GM12878 (cell line): Measurements from ENCODE around the gene RAD23B. TPM values are rescaled to one million over a fixed set of nuclear protein-coding genes. Genes with fewer than 3 reads are reported as not detected.

Source experiments
- ATAC-seq: fragments of 200-7000 bp; cut with Tn5 transposase; 3 replicates; pipeline ENCODE4 v1.9.1; 2020; ENCODE audit warnings: mild to moderate bottlenecking, moderate library complexity
- BruUV-seq: library from RNA; stranded (reverse); fragments of 400-500 nt; replicated peaks from 2 replicates; lab custom pipeline; 2021; lab: Mats Ljungman, UMichigan
- CTCF ChIA-PET: fragments of 300-600 bp; sonication (Branson Sonifier 250); formaldehyde crosslinking; extraction: SDS; loops from one replicate; lab custom pipeline; 2021; ENCODE audit warnings: inconsistent platforms; lab: Yijun Ruan, JAX
- POLR2A ChIA-PET: fragments of 350-600 bp; formaldehyde crosslinking; extraction: SDS; loops from one replicate; lab custom pipeline; 2021; ENCODE audit warnings: inconsistent platforms; lab: Charles Lee
- RAD21 ChIA-PET: fragments of 300-600 bp; sonication (Branson Sonifier 250); formaldehyde crosslinking; loops from one replicate; lab custom pipeline; 2023; ENCODE audit warnings: antibody characterized with exemption; ENCODE audit not compliant: unreplicated experiment; lab: Charles Lee
- SMC1A ChIA-PET: fragments of 300-600 bp; sonication (Branson Sonifier 250); formaldehyde crosslinking; loops from one replicate; lab custom pipeline; 2023; ENCODE audit not compliant: unreplicated experiment, uncharacterized antibody; lab: Charles Lee
- DNase-seq: peaks from one replicate; pipeline ENCODE4 v3.0.0-alpha.2; 2011; ENCODE audit warnings: low read depth, low spot score
- FAIRE-seq: peaks from 3 replicates; lab custom pipeline; 2011; peaks lifted over from hg19 to GRCh38; lab: Jason Lieb, UNC
- H2AFZ ChIP-seq: 2 replicates; pipeline ENCODE4 v1.6.0; 2011; ENCODE audit warnings: low read depth, low read length, control low read depth; ENCODE audit not compliant: control insufficient read depth
- H3K27ac ChIP-seq: 2 replicates; pipeline ENCODE4 v1.5.1; 2011; ENCODE audit warnings: control low read depth; ENCODE audit not compliant: control insufficient read depth, insufficient read depth
- H3K27me3 ChIP-seq, 2 experiments: replicated peaks in 1 of 2; 2 replicates each; pipeline versions ENCODE4 v1.6.0 to v1.6.1; 2011; ENCODE audit warnings: low read length in 1 of 2; ENCODE audit not compliant: control insufficient read depth in 2 of 2, insufficient read depth in 2 of 2
- H3K36me3 ChIP-seq, 2 experiments: 2 replicates each; pipeline ENCODE4 v1.5.1; 2011; ENCODE audit warnings: low read length in 1 of 2; ENCODE audit not compliant: control insufficient read depth in 2 of 2, insufficient read depth in 2 of 2
- H3K4me1 ChIP-seq: 2 replicates; pipeline ENCODE4 v1.6.1; 2011; ENCODE audit warnings: mild to moderate bottlenecking, low read length, moderate library complexity, mixed read lengths; ENCODE audit not compliant: control insufficient read depth, insufficient read depth
- H3K4me2 ChIP-seq: 2 replicates; pipeline ENCODE4 v1.6.0; 2011; ENCODE audit warnings: control low read depth; ENCODE audit not compliant: control insufficient read depth, insufficient read depth
- H3K4me3 ChIP-seq: fragments of 200-600 bp; sonication (generic); 2 replicates; pipeline ENCODE4 v1.5.1; 2016
- H3K79me2 ChIP-seq: 2 replicates; pipeline ENCODE4 v1.6.0; 2011; ENCODE audit warnings: low read length; ENCODE audit not compliant: control insufficient read depth, insufficient read depth
- H3K9ac ChIP-seq: 2 replicates; pipeline ENCODE4 v1.8.0; 2011; ENCODE audit warnings: low read length, control low read depth, mixed read lengths; ENCODE audit not compliant: control insufficient read depth, insufficient read depth
- H3K9me3 ChIP-seq: replicated peaks from 3 replicates; pipeline ENCODE4 v1.5.1; 2011; ENCODE audit warnings: mild to moderate bottlenecking, low read length; ENCODE audit not compliant: control insufficient read depth, insufficient read depth
- H4K20me1 ChIP-seq: 2 replicates; pipeline ENCODE4 v1.6.0; 2011; ENCODE audit not compliant: control insufficient read depth, insufficient read depth
- IKZF1 ChIP-seq: fragments of 450-650 bp; conservative IDR thresholded peaks from 2 replicates; pipeline ENCODE4 v1.6.1; 2017; ENCODE audit warnings: antibody characterized with exemption, mild to moderate bottlenecking
- IKZF2 ChIP-seq, 2 experiments: fragments of 450-650 bp; IDR thresholded peaks; 2 replicates each; pipeline ENCODE4 v1.6.1; 2017; ENCODE audit warnings: mild to moderate bottlenecking in 2 of 2, moderate library complexity in 2 of 2
- POLR2AphosphoS5 ChIP-seq: IDR thresholded peaks from 2 replicates; pipeline ENCODE4 v1.6.1; 2011; ENCODE audit warnings: mild to moderate bottlenecking, low read length, inconsistent platforms
- POU2F2 ChIP-seq: IDR thresholded peaks from 3 replicates; pipeline ENCODE4 v1.6.1; 2011; ENCODE audit warnings: low read depth, mild to moderate bottlenecking, low read length, borderline replicate concordance
- SUZ12 ChIP-seq: fragments of 200-600 bp; sonication (generic); IDR thresholded peaks from one replicate; pipeline ENCODE4 v1.6.1; 2018; ENCODE audit warnings: antibody characterized with exemption, mild to moderate bottlenecking; ENCODE audit not compliant: unreplicated experiment
- TBL1XR1 ChIP-seq: IDR thresholded peaks from 2 replicates; pipeline ENCODE4 v1.6.1; 2012; ENCODE audit warnings: low read depth, low read length, improper control_type of control experiment
- WGBS: methylation state at CpG from one replicate; pipeline ENCODE4 v1.1.6; 2016; ENCODE audit warnings: low lambda C conversion rate; ENCODE audit not compliant: insufficient replicate concordance, insufficient coverage; ENCODE audit errors: missing lambda C conversion rate; 5-methylcytosine and 5-hydroxymethylcytosine counted together
- in situ Hi-C: fragments of 300-500 bp; cut with MboI; formaldehyde crosslinking; loops from 9 replicates; pipeline ENCODE4 v1.14.3; 2018; ENCODE audit warnings: mixed read lengths
- intact Hi-C: fragments of 100-400 bp; cut with micrococcal nuclease; formaldehyde crosslinking; loops from one replicate; pipeline ENCODE4 v1.14.2; 2022; ENCODE audit not compliant: unreplicated experiment
- polyA plus RNA-seq, 11 experiments: library from polyadenylated mRNA; depleted of rRNA in 4 of 11; unstranded in 6 of 11; stranded (reverse) in 5 of 11; fragments of >200 nt; fragmentation: Nextera tagmentation in 4 of 11; fragmentation: Illumina TruSeq in 1 of 11; extraction: Ambion mirVana in 4 of 11; extraction: Trizol in 1 of 11; gene quantifications; 1 replicate in 1 of 11; 2 replicates in 10 of 11; pipeline versions ENCODE4 v1.2.1 to v1.2.3, GENCODE V29; 2011 to 2016; ENCODE audit warnings: inconsistent platforms in 2 of 11, missing spikeins in 2 of 11, low read depth in 1 of 11
- total RNA-seq, 4 experiments: library from RNA; depleted of rRNA in 3 of 4; stranded (reverse); fragments of >200 nt in 3 of 4; fragmentation: Illumina TruSeq in 1 of 4; extraction: Trizol in 1 of 4; gene quantifications; 2 replicates each; pipeline versions ENCODE4 v1.2.1 to v1.2.3, GENCODE V29; 2013 to 2021
- TF ChIP-seq, protein P1 (sequence below): IDR thresholded peaks from 2 replicates; pipeline ENCODE4 v1.6.1; 2011; ENCODE audit warnings: mild to moderate bottlenecking, low read depth, low read length, moderate library complexity; ENCODE audit not compliant: insufficient replicate concordance
- TF ChIP-seq, protein P2 (sequence below): fragments of 450-650 bp; IDR thresholded peaks from 2 replicates; pipeline ENCODE4 v1.6.1; 2017; ENCODE audit warnings: mild to moderate bottlenecking, moderate library complexity

RAD23B gene
- total and polyA plus RNA-seq, 10 of the 15 experiments (the other 5 are each of a cell fraction or from before 2014, with no cell fraction given): 10.3 to 256 (median 54.6) TPM

DNA sequence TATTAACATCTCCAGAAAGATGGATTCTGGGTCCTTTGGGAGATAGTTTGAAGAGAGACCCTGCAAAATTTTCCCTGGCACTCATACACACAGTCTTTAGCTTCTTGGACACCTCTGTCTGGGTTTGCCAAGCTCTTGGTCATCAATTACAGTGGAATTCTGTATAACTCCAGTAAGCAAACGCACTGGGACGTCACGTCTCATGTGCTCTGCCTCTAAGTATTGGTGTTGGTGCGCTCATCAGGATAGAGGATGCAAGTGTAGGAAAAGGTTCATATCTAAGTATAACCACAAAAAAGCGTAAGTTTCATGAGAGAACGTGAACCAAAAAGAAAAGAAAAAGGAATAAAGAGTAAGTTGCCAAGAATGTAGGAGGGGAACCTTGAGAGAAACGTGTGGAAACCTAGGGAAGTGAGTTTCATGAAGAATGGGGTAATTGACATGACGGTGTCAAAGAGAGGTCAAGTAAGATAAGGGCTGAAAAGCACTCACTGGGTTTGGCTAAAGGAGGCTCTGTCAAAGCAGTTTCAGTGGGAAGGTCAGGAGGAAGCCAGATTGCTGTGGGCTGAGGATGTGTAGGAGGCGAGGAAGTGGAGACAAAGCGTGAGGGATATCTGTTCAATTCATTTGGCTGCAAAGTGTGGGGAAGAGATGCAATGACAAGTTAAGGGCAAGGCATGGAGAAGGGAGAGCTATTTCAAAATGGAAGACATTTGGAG is 92.7 kb downstream of the RAD23B start:
- SMC1A ChIA-PET: no interaction called here
- no peak for ATAC-seq
- in situ Hi-C loops: no loop called here

DNA sequence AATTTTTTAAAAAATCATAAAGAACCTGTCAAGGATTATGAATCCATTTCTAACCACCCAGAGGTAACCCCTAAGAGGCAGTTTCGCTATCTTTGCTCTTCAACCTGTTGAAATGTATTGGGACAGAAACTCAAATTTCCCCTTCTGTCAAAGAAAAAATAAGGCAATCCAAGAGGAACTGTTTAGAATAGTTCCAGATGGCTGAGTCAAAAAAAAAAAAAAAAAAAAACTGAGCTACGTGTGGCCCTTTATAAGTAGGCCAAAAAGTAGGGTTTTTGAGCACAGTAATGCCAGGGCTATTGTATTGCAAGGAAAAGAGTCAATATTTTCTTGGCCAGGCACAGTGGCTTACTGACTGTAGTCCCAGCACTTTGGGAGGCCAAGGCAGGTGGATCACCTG is 94.9 kb downstream of the RAD23B start:
- in situ Hi-C loops (no loop called here), intact Hi-C loops (no loop called here)
- ATAC-seq (no peak), FAIRE-seq (no peak), DNase-seq (no peak)
- H3K36me3 ChIP-seq: no peaks in the 10 kb centered on the region
- no peaks in the 10 kb centered on the region for H3K79me2 ChIP-seq
- ChIA-PET RAD21 (no interaction called here), POLR2A (no interaction called here), SMC1A (interaction anchor here (0.9 kb wide), 1 partner anchor 8 kb away, joined by 3 read pairs; no protein-coding TSS in a partner anchor), CTCF (interaction anchor here (0.6 kb wide), 2 partner anchors 15 to 49 kb away, joined by 3 to 4 read pairs; no protein-coding TSS in a partner anchor)
- H3K9ac ChIP-seq: no peak overlapping the region
- no peak overlapping the region for H3K4me3 ChIP-seq
- WGBS: 13% methylated on average over 2 of the region's 2 CpGs
- no TSS peak for BruUV-seq
- no peak overlapping the region for H2AFZ ChIP-seq
- no peaks in the 10 kb centered on the region for H3K4me1 ChIP-seq
- H3K27ac ChIP-seq: no peak overlapping the region
- H3K27me3 ChIP-seq: peaks cover 0 to 3% of the 10 kb centered on the region in 2 experiments; a peak in 1 of 4 replicates
- no peaks in the 10 kb centered on the region for H4K20me1 ChIP-seq
- no peak overlapping the region for H3K4me2 ChIP-seq
- H3K9me3 ChIP-seq: no peaks in the 10 kb centered on the region
- TF ChIP-seq IKZF1: no peak
- TF ChIP-seq TBL1XR1: no peak
- no peak for TF ChIP-seq SUZ12
- TF ChIP-seq, protein P1, sequence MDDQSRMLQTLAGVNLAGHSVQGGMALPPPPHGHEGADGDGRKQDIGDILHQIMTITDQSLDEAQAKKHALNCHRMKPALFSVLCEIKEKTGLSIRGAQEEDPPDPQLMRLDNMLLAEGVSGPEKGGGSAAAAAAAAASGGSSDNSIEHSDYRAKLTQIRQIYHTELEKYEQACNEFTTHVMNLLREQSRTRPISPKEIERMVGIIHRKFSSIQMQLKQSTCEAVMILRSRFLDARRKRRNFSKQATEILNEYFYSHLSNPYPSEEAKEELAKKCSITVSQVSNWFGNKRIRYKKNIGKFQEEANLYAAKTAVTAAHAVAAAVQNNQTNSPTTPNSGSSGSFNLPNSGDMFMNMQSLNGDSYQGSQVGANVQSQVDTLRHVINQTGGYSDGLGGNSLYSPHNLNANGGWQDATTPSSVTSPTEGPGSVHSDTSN: no peak
- TF ChIP-seq, protein P2, sequence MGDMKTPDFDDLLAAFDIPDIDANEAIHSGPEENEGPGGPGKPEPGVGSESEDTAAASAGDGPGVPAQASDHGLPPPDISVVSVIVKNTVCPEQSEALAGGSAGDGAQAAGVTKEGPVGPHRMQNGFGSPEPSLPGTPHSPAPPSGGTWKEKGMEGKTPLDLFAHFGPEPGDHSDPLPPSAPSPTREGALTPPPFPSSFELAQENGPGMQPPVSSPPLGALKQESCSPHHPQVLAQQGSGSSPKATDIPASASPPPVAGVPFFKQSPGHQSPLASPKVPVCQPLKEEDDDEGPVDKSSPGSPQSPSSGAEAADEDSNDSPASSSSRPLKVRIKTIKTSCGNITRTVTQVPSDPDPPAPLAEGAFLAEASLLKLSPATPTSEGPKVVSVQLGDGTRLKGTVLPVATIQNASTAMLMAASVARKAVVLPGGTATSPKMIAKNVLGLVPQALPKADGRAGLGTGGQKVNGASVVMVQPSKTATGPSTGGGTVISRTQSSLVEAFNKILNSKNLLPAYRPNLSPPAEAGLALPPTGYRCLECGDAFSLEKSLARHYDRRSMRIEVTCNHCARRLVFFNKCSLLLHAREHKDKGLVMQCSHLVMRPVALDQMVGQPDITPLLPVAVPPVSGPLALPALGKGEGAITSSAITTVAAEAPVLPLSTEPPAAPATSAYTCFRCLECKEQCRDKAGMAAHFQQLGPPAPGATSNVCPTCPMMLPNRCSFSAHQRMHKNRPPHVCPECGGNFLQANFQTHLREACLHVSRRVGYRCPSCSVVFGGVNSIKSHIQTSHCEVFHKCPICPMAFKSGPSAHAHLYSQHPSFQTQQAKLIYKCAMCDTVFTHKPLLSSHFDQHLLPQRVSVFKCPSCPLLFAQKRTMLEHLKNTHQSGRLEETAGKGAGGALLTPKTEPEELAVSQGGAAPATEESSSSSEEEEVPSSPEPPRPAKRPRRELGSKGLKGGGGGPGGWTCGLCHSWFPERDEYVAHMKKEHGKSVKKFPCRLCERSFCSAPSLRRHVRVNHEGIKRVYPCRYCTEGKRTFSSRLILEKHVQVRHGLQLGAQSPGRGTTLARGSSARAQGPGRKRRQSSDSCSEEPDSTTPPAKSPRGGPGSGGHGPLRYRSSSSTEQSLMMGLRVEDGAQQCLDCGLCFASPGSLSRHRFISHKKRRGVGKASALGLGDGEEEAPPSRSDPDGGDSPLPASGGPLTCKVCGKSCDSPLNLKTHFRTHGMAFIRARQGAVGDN: no peak
- no peak for TF ChIP-seq POLR2AphosphoS5
- no peak for TF ChIP-seq IKZF2 (IDR thresholded peaks at IDR 0.05)

More for the DNA sequence above, 92.7 kb downstream of the RAD23B start:
- ChIA-PET POLR2A (no interaction called here), RAD21 (no interaction called here), CTCF (interaction anchor here (0.6 kb wide), 1 partner anchor 234 kb away, joined by 3 read pairs; no protein-coding TSS in a partner anchor)
- H3K4me2 ChIP-seq: no peak overlapping the region
- peaks cover 0 to 3% of the 10 kb centered on the region in 2 experiments; a peak in 1 of 4 replicates for H3K27me3 ChIP-seq
- no peak for TF ChIP-seq POU2F2
- BruUV-seq: no TSS peak
- no peaks in the 10 kb centered on the region for H3K36me3 ChIP-seq
- no peaks in the 10 kb centered on the region for H3K79me2 ChIP-seq
- H3K9ac ChIP-seq: no peak overlapping the region
- H3K4me3 ChIP-seq: no peak overlapping the region
- H3K9me3 ChIP-seq: no peaks in the 10 kb centered on the region
- no peak for DNase-seq
- no peak for FAIRE-seq
- no peak overlapping the region for H2AFZ ChIP-seq
- H4K20me1 ChIP-seq: no peaks in the 10 kb centered on the region
- intact Hi-C loops: no loop called here
- no peaks in the 10 kb centered on the region for H3K4me1 ChIP-seq
- no peak overlapping the region for H3K27ac ChIP-seq
- 10% methylated on average over 10 of the region's 10 CpGs for WGBS
